ENCODE measurements around the gene EML2. TPM values are rescaled to one million over a fixed set of nuclear protein-coding genes. Genes with fewer than 3 reads are reported as not detected.

EML2 gene
- total RNA-seq, 1 donor from 2014 or later: 97.7 TPM

DNA sequence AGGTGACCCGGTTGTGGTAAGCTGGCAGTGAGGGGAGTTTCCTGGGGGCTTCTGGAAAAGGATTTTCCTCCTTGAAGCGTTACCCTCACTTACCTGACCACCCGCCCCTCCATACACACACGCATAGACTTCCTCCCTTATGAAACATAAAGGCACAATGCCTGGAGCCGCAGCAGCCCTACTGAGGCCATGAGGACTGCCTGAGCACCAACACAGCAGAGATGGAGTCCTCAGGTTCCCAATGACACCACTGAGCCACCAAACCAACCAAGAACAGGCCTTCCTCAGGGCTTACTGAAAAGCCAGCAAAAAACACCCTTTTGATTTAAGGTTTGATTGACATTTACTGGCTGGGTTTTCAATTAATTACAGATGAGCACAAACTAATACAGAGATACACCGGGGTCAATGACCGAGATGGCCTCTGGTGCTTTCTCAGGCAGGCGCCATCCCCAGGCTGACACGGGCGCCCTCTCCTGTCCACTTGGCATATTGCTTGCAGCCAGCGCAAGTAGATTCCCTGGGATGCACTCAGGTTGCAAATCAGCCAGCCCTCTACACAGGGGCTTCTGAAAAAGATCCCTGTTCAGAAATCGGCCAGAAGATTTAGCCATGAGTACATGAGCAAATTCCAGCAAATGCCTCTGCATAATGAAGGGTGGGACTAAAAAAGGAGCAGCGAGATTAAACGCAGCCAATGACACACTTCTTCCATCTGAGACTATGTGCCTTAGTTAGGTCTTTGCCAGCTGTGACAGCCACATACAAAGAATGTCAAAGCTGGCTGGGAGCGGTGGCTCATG lies 69.4 kb downstream of the EML2 start:
- ChIA-PET POLR2A (no interaction called here), CTCF (no interaction called here)
- Mint-ChIP-seq H3K36me3 (ENCODE audit: low read depth) (peaks cover 2% of the 10 kb centered on the region), H3K27me3 (no peaks in the 10 kb centered on the region), H3K9me3 (no peaks in the 10 kb centered on the region), H3K27ac (no peak overlapping the region), H3K4me1 (peaks cover 7% of the 10 kb centered on the region), H3K4me3 (no peak overlapping the region)
- ATAC-seq (ENCODE audit: low read depth) (peak; percentile 73), DNase-seq (peak; percentile 47)
- intact Hi-C loops (cut with micrococcal nuclease): no loop called here
- TF ChIP-seq CTCF (IDR thresholded peaks at IDR 0.05): no peak

GRCh38 chr19:45568732-45569131 lies 70.5 kb downstream of the EML2 start:
- Mint-ChIP-seq H3K27me3 (no peaks in the 10 kb centered on the region), H3K4me3 (no peak overlapping the region), H3K36me3 (ENCODE audit: low read depth) (peaks cover 2% of the 10 kb centered on the region), H3K4me1 (peaks cover 17% of the 10 kb centered on the region), H3K9me3 (no peaks in the 10 kb centered on the region), H3K27ac (no peak overlapping the region)
- POLR2A ChIA-PET: no interaction called here
- TF ChIP-seq CTCF (IDR thresholded peaks at IDR 0.05): no peak
- DNase-seq (no peak), ATAC-seq (ENCODE audit: low read depth) (no peak)
- CTCF ChIA-PET: interaction anchor here (1.6 kb wide), 1 partner anchor 10 kb away, joined by 7 read pairs; no protein-coding TSS in a partner anchor
- intact Hi-C loops (cut with micrococcal nuclease): no loop called here

DNA sequence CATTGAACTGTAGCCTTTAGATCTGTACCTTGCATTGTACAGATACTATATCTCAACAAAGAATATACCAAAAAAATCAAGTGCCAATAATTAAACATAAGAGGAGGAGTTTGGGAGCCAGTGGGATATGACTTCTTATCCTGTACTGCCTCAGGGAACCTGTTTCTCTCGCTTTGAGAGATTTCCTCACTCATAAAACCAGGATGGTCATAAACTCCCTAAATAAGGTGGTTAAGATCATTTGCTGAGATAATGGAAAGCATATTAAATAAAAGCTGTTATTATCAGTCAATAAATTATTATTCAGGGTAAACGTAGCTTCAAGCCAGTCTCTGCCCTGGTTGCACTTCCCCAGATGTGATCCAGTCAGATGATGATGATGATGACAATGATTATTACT lies 71.6 kb downstream of the EML2 start:
- no peak for ATAC-seq (ENCODE audit: low read depth)
- ChIA-PET CTCF (interaction anchor here (1.6 kb wide), 1 partner anchor 9 kb away, joined by 7 read pairs; no protein-coding TSS in a partner anchor), POLR2A (no interaction called here)
- no peaks in the 10 kb centered on the region for H3K9me3 Mint-ChIP-seq
- H3K27ac Mint-ChIP-seq: no peak overlapping the region
- DNase-seq: no peak
- H3K27me3 Mint-ChIP-seq: no peaks in the 10 kb centered on the region
- H3K4me1 Mint-ChIP-seq: peaks cover 29% of the 10 kb centered on the region
- intact Hi-C loops (cut with micrococcal nuclease): no loop called here
- no peak overlapping the region for H3K4me3 Mint-ChIP-seq
- no peak for TF ChIP-seq CTCF (IDR thresholded peaks at IDR 0.05)
- H3K36me3 Mint-ChIP-seq (ENCODE audit: low read depth): peaks cover 2% of the 10 kb centered on the region

DNA sequence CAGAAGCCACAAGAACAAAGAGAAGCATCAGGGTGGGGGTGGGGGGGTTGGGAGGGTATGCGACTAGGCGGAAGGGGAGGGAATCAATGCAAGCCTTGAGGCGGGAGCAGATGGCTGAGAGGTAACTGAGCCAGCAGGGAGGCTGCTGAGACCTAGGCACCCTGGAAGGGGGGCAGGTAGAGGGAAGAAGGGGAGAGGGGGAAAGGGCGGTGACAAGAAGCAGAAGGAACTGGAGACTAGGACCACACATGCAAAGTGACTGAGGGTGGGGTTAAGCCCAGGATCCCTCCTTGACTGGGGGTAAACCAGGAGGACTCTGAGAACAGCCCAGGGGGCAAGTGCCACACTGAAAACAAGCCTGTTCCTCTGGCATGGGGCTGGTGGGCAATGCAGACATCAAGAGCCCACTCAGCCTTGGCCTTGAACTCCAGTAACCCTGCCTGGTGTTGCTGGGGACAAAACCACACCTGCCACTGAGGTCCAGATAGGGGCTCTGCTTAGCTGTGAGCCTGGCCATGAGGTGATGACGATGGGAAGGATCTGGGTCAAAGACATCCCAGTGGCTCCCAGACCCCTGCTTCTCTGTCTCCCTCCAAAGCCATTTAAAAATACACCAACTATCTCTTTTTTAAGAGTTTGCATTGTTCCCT lies 74.9 kb downstream of the EML2 start:
- H3K36me3 Mint-ChIP-seq (ENCODE audit: low read depth): no peaks in the 10 kb centered on the region
- intact Hi-C loops (cut with micrococcal nuclease): no loop called here
- H3K27ac Mint-ChIP-seq: peak overlapping the region; percentile 35
- H3K27me3 Mint-ChIP-seq: no peaks in the 10 kb centered on the region
- no peak overlapping the region for H3K4me3 Mint-ChIP-seq
- no peak for TF ChIP-seq CTCF (IDR thresholded peaks at IDR 0.05)
- DNase-seq: no peak
- no peaks in the 10 kb centered on the region for H3K9me3 Mint-ChIP-seq
- ChIA-PET CTCF (no interaction called here), POLR2A (no interaction called here)
- peaks cover 28% of the 10 kb centered on the region for H3K4me1 Mint-ChIP-seq
- peak; percentile 21 for ATAC-seq (ENCODE audit: low read depth)

GRCh38 chr19:45560686-45561085 lies 78.5 kb downstream of the EML2 start:
- Mint-ChIP-seq H3K4me1 (peaks cover 39% of the 10 kb centered on the region), H3K27ac (no peak overlapping the region)

More at GRCh38 chr19:45560686-45561085, 78.5 kb downstream of the EML2 start:
- H3K9me3 Mint-ChIP-seq: no peaks in the 10 kb centered on the region
- CTCF ChIA-PET: no interaction called here
- H3K36me3 Mint-ChIP-seq (ENCODE audit: low read depth): peaks cover 3% of the 10 kb centered on the region
- H3K27me3 Mint-ChIP-seq: no peaks in the 10 kb centered on the region
- POLR2A ChIA-PET: no interaction called here
- TF ChIP-seq CTCF (IDR thresholded peaks at IDR 0.05): no peak
- H3K4me3 Mint-ChIP-seq: no peak overlapping the region
- intact Hi-C loops (cut with micrococcal nuclease): no loop called here
- DNase-seq (no peak), ATAC-seq (ENCODE audit: low read depth) (no peak)

All from activated B cell treated with CpG ODN at 0.5 μM for 24 hours (primary cell).